Measurements from ENCODE around the gene CSPG4. TPM values are rescaled to one million over a fixed set of nuclear protein-coding genes. Genes with fewer than 3 reads are reported as not detected.

The CSPG4 gene
- total and polyA plus RNA-seq, 2 of the 13 experiments (the other 11 are each of a cell fraction or from before 2014, with no cell fraction given) = 0.01 to 0.04 TPM

DNA sequence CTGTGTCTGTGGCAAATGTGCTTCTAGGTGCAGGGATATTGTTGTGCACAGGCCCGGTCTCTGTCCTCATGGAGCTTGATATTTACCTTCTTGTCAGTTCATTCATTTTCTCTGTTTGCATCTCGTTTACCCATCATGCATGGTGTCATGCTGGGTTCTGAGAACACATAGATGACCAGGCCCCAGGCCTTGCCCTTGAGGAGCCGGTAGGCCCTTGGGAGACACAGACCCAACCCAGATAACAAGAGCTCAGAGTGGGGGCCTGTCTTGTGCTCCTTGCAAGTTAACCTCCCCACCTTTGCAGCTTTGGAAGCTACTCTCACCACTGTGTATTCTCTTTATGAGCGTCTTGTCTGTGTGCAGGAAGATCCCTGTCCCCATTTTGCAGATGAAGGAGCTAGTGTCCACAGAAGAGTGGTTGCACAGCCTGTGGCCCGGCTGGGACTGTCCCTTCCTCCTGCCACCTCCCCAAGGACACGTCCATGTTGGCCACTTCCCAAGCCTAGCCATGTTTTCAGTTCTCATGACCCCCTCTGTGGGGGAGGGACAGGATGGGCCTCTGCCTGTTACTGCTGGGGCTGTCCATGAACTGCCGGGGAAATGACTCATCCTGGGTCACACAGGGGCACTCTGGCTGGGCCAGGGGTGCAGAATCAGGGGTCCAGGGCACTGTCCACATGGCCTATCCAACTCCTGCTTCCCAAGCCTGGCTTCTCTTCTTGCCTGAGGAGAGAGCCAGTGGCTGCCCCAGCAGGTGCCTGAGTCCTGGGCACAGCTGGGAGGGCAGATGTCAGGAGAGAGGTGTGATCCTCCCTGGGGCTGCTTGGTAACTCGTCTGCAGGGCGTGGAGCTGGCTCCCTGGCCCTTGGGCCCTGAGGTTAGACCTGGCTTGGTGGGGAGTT, 61.5 kb downstream of the CSPG4 start (continued):
- TF ChIP-seq, protein P1, sequence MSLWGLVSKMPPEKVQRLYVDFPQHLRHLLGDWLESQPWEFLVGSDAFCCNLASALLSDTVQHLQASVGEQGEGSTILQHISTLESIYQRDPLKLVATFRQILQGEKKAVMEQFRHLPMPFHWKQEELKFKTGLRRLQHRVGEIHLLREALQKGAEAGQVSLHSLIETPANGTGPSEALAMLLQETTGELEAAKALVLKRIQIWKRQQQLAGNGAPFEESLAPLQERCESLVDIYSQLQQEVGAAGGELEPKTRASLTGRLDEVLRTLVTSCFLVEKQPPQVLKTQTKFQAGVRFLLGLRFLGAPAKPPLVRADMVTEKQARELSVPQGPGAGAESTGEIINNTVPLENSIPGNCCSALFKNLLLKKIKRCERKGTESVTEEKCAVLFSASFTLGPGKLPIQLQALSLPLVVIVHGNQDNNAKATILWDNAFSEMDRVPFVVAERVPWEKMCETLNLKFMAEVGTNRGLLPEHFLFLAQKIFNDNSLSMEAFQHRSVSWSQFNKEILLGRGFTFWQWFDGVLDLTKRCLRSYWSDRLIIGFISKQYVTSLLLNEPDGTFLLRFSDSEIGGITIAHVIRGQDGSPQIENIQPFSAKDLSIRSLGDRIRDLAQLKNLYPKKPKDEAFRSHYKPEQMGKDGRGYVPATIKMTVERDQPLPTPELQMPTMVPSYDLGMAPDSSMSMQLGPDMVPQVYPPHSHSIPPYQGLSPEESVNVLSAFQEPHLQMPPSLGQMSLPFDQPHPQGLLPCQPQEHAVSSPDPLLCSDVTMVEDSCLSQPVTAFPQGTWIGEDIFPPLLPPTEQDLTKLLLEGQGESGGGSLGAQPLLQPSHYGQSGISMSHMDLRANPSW (CRISPR knock-in tag; IDR thresholded peaks at IDR 0.05; ENCODE audit: borderline replicate concordance) = no peak
- no peak for TF ChIP-seq RBAK (CRISPR knock-in tag; IDR thresholded peaks at IDR 0.05)
- TF ChIP-seq, protein P2, sequence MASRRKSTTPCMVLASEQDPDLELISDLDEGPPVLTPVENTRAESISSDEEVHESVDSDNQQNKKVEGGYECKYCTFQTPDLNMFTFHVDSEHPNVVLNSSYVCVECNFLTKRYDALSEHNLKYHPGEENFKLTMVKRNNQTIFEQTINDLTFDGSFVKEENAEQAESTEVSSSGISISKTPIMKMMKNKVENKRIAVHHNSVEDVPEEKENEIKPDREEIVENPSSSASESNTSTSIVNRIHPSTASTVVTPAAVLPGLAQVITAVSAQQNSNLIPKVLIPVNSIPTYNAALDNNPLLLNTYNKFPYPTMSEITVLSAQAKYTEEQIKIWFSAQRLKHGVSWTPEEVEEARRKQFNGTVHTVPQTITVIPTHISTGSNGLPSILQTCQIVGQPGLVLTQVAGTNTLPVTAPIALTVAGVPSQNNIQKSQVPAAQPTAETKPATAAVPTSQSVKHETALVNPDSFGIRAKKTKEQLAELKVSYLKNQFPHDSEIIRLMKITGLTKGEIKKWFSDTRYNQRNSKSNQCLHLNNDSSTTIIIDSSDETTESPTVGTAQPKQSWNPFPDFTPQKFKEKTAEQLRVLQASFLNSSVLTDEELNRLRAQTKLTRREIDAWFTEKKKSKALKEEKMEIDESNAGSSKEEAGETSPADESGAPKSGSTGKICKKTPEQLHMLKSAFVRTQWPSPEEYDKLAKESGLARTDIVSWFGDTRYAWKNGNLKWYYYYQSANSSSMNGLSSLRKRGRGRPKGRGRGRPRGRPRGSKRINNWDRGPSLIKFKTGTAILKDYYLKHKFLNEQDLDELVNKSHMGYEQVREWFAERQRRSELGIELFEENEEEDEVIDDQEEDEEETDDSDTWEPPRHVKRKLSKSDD (CRISPR knock-in tag; IDR thresholded peaks at IDR 0.05; ENCODE audit: low read depth) = no peak
- TF ChIP-seq, protein P3, sequence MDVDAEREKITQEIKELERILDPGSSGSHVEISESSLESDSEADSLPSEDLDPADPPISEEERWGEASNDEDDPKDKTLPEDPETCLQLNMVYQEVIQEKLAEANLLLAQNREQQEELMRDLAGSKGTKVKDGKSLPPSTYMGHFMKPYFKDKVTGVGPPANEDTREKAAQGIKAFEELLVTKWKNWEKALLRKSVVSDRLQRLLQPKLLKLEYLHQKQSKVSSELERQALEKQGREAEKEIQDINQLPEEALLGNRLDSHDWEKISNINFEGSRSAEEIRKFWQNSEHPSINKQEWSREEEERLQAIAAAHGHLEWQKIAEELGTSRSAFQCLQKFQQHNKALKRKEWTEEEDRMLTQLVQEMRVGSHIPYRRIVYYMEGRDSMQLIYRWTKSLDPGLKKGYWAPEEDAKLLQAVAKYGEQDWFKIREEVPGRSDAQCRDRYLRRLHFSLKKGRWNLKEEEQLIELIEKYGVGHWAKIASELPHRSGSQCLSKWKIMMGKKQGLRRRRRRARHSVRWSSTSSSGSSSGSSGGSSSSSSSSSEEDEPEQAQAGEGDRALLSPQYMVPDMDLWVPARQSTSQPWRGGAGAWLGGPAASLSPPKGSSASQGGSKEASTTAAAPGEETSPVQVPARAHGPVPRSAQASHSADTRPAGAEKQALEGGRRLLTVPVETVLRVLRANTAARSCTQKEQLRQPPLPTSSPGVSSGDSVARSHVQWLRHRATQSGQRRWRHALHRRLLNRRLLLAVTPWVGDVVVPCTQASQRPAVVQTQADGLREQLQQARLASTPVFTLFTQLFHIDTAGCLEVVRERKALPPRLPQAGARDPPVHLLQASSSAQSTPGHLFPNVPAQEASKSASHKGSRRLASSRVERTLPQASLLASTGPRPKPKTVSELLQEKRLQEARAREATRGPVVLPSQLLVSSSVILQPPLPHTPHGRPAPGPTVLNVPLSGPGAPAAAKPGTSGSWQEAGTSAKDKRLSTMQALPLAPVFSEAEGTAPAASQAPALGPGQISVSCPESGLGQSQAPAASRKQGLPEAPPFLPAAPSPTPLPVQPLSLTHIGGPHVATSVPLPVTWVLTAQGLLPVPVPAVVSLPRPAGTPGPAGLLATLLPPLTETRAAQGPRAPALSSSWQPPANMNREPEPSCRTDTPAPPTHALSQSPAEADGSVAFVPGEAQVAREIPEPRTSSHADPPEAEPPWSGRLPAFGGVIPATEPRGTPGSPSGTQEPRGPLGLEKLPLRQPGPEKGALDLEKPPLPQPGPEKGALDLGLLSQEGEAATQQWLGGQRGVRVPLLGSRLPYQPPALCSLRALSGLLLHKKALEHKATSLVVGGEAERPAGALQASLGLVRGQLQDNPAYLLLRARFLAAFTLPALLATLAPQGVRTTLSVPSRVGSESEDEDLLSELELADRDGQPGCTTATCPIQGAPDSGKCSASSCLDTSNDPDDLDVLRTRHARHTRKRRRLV (CRISPR knock-in tag; IDR thresholded peaks at IDR 0.05) = no peak
- TF ChIP-seq MAFG (CRISPR knock-in tag; IDR thresholded peaks at IDR 0.05) = no peak
- TF ChIP-seq SRSF4 (IDR thresholded peaks at IDR 0.05; ENCODE audit: low read depth, low read length, poor library complexity, severe bottlenecking) = no peak
- peak; percentile 75 for TF ChIP-seq ARNTL (CRISPR knock-in tag; IDR thresholded peaks at IDR 0.05)
- TF ChIP-seq ZNF382 (CRISPR knock-in tag; IDR thresholded peaks at IDR 0.05; ENCODE audit: borderline replicate concordance) = no peak
- TF ChIP-seq ZNF589 (CRISPR knock-in tag; conservative IDR thresholded peaks at IDR 0.05) = no peak
- TF ChIP-seq, protein P4, sequence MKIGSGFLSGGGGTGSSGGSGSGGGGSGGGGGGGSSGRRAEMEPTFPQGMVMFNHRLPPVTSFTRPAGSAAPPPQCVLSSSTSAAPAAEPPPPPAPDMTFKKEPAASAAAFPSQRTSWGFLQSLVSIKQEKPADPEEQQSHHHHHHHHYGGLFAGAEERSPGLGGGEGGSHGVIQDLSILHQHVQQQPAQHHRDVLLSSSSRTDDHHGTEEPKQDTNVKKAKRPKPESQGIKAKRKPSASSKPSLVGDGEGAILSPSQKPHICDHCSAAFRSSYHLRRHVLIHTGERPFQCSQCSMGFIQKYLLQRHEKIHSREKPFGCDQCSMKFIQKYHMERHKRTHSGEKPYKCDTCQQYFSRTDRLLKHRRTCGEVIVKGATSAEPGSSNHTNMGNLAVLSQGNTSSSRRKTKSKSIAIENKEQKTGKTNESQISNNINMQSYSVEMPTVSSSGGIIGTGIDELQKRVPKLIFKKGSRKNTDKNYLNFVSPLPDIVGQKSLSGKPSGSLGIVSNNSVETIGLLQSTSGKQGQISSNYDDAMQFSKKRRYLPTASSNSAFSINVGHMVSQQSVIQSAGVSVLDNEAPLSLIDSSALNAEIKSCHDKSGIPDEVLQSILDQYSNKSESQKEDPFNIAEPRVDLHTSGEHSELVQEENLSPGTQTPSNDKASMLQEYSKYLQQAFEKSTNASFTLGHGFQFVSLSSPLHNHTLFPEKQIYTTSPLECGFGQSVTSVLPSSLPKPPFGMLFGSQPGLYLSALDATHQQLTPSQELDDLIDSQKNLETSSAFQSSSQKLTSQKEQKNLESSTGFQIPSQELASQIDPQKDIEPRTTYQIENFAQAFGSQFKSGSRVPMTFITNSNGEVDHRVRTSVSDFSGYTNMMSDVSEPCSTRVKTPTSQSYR (CRISPR knock-in tag; IDR thresholded peaks at IDR 0.05; ENCODE audit: borderline replicate concordance) = peak; percentile 88
- TF ChIP-seq HMG20B (CRISPR knock-in tag; conservative IDR thresholded peaks at IDR 0.05) = no peak
- peak; percentile 87 for TF ChIP-seq MEIS2 (CRISPR knock-in tag; IDR thresholded peaks at IDR 0.05)

All from HepG2 (cell line).